Ovary (tissue), 9 donors: ENCODE results near the gene ZNF609. TPM values are rescaled to one million over a fixed set of nuclear protein-coding genes. Genes with fewer than 3 reads are reported as not detected.

Experiments used
- DNase-seq, 5 donors: peaks; one replicate each; pipeline ENCODE4 v3.0.0-alpha.2; 2019 to 2020
- H3K27ac ChIP-seq, 2 donors: fragments of 200-600 bp; one replicate each; pipeline versions ENCODE4 v1.5.1 to v1.8.0; 2019 to 2022
- H3K27me3 ChIP-seq: fragments of 200-600 bp; one replicate; pipeline ENCODE4 v1.8.0; 2022
- H3K36me3 ChIP-seq: fragments of 200-600 bp; sonication (generic); one replicate; pipeline ENCODE4 v1.5.1; 2019
- H3K4me1 ChIP-seq: one replicate; pipeline ENCODE4 v1.8.1; 2013; ENCODE audit warnings: mild to moderate bottlenecking, moderate library complexity; ENCODE audit not compliant: insufficient read depth
- H3K4me3 ChIP-seq: fragments of 200-600 bp; sonication (generic); one replicate; pipeline ENCODE4 v1.5.1; 2017
- H3K9me3 ChIP-seq, 2 donors: fragments of 200-600 bp in 1 of 2; sonication (generic) in 1 of 2; one replicate each; pipeline versions ENCODE4 v1.5.1 to v1.8.1; 2013 to 2019; ENCODE audit warnings: mild to moderate bottlenecking in 1 of 2, moderate library complexity in 1 of 2
- CTCF ChIP-seq, 3 donors: fragments of 450-650 bp in 2 of 3; fragments of 200-600 bp in 1 of 3; IDR thresholded peaks; one replicate each; pipeline versions ENCODE4 v1.5.1 to v1.8.0; 2016 to 2022; ENCODE audit warnings: antibody characterized with exemption in 3 of 3, mild to moderate bottlenecking in 1 of 3
- EP300 ChIP-seq: sonication (generic); formaldehyde crosslinking; IDR thresholded peaks from one replicate; pipeline ENCODE4 v1.6.1; 2017; ENCODE audit warnings: antibody characterized with exemption
- POLR2A ChIP-seq: fragments of 450-650 bp; IDR thresholded peaks from one replicate; pipeline ENCODE4 v1.6.1; 2017; ENCODE audit warnings: antibody characterized with exemption, mild to moderate bottlenecking, moderate library complexity
- WGBS, 3 donors: extraction: QIAGEN DNeasy Blood & Tissue Kit in 1 of 3; methylation state at CpG; one replicate each; pipeline versions ENCODE4 v1.1.5 to v1.1.7; 2013 to 2017; 5-methylcytosine and 5-hydroxymethylcytosine counted together
- intact Hi-C, 4 donors: fragments of 100-400 bp; cut with DNase I; formaldehyde crosslinking; loops; one replicate each; pipeline versions ENCODE4 v1.11.0 to v1.15.1; 2022 to 2023
- polyA plus RNA-seq, 2 donors: library from polyadenylated mRNA; stranded (reverse); fragments of 200-250 nt in 1 of 2; fragments of 350-450 nt in 1 of 2; fragmentation: Illumina TruSeq in 1 of 2; extraction: RNeasy Lipid Tissue Mini Kit (QIAGEN cat#74804) in 1 of 2; gene quantifications; one replicate each; pipeline ENCODE4 v1.2.3, GENCODE V29; 2013 to 2014
- total RNA-seq, 7 donors: library from RNA; depleted of rRNA in 2 of 7; stranded (reverse); fragments of >200 nt in 2 of 7; fragmentation: NEBNext Ultra II Directional in 3 of 7; extraction: Animal tissue kit (Norgen Biotek cat#: 25700) in 3 of 7; gene quantifications; one replicate each; pipeline versions ENCODE4 v1.1.0 to v1.2.4, GENCODE V29; 2016 to 2023
- donor health status: DM: no; HTN: no; CAD: no; lungs with moderate emphysema.
- donor health status: DM: no; HTN: no; CAD: no.
- donor health status: Bipolar disorder and iron deficiency.
- donor health status: DM: yes; HTN: yes; CAD: no.
- donor health status: DM: no; HTN: no; CAD: no.
- donor health status: DM: yes; HTN: yes; CAD: no.

The ZNF609 gene
- total and polyA plus RNA-seq, 9 donors, result 18.4 to 63.6 (median 40.7) TPM

GRCh38 chr15:64459066-64459781 lies 1.2 kb upstream of the ZNF609 start:
- no peak for TF ChIP-seq POLR2A
- TF ChIP-seq EP300, result no peak
- TF ChIP-seq CTCF (IDR thresholded peaks at IDR 0.05), result no peak
- H3K4me1 ChIP-seq, result peaks cover 12% of the 10 kb centered on the region
- H3K9me3 ChIP-seq, result no peaks in the 10 kb centered on the region
- 53 to 67% (median 61%) methylated on average over 3 of the region's 3 CpGs for whole genome bisulfite sequencing, 3 donors
- intact Hi-C loops, result no loop called here
- H3K27me3 ChIP-seq, result no peaks in the 10 kb centered on the region
- no peak for DNase-seq
- no peak overlapping the region for H3K4me3 ChIP-seq
- peak overlapping the region in 1 of 2 donors; percentile 88 for H3K27ac ChIP-seq
- no peaks in the 10 kb centered on the region for H3K36me3 ChIP-seq

- 1 to 2% (median 1%) methylated on average over 39 to 56 of the region's 56 CpGs for WGBS, 3 donors
- intact Hi-C loops, result no loop called here
- TF ChIP-seq EP300 (no peak), POLR2A (peak; percentile 48)
- H3K9me3 ChIP-seq, result no peaks in the 10 kb centered on the region
- H3K27me3 ChIP-seq, result no peaks in the 10 kb centered on the region
- peak overlapping the region; percentile 88 to 93 for H3K27ac ChIP-seq
- peak overlapping the region; percentile 71 for H3K4me3 ChIP-seq
- peak in 4 of 5 donors; percentile 37 to 59 (median 56) for DNase-seq
- peaks cover 16% of the 10 kb centered on the region for H3K4me1 ChIP-seq
- no peaks in the 10 kb centered on the region for H3K36me3 ChIP-seq
These were observed 644 bp downstream of the ZNF609 start for GRCh38 chr15:64460724-64461720.

- Histone ChIP-seq H3K4me3 (peak overlapping the region; percentile 71), H3K4me1 (peaks cover 16% of the 10 kb centered on the region), H3K27me3 (no peaks in the 10 kb centered on the region), H3K9me3 (no peaks in the 10 kb centered on the region), H3K27ac (peak overlapping the region; percentile 88 to 93), H3K36me3 (no peaks in the 10 kb centered on the region)
- TF ChIP-seq CTCF (IDR thresholded peaks at IDR 0.05) (no peak), POLR2A (no peak), EP300 (no peak)
- WGBS, 3 donors, result 0 to 9% (median 2%) methylated on average over 5 of the region's 5 CpGs
- intact Hi-C loops, result no loop called here
- DNase-seq, result peak in 1 of 5 donors; percentile 28
These were observed 1.4 kb downstream of the ZNF609 start for GRCh38 chr15:64461721-64462162.

GRCh38 chr15:64462492-64462891 lies 2.1 kb downstream of the ZNF609 start:
- Histone ChIP-seq H3K4me3 (no peak overlapping the region), H3K4me1 (peaks cover 18% of the 10 kb centered on the region), H3K9me3 (no peaks in the 10 kb centered on the region), H3K36me3 (no peaks in the 10 kb centered on the region), H3K27me3 (no peaks in the 10 kb centered on the region), H3K27ac (peak overlapping the region in 1 of 2 donors; percentile 88)
- DNase-seq, result no peak
- TF ChIP-seq EP300 (no peak), CTCF (IDR thresholded peaks at IDR 0.05) (no peak), POLR2A (no peak)
- intact Hi-C loops, result no loop called here
